PFSK-1 (cell line): ENCODE data around the gene SEPTIN1.

Experiments used
- FOXP2 ChIP-seq: optimal IDR thresholded peaks from 2 replicates; pipeline ENCODE3; 2011; ENCODE audit warnings: borderline replicate concordance, control low read depth, inconsistent platforms; ENCODE audit not compliant: insufficient read depth; ENCODE audit errors: extremely low read length, extremely low read depth
- POLR2AphosphoS5 ChIP-seq: IDR thresholded peaks from 2 replicates; pipeline ENCODE4 v1.6.1; 2012; ENCODE audit warnings: low read depth, mild to moderate bottlenecking, control low read depth, low read length, moderate library complexity
- REST ChIP-seq, 2 experiments: IDR thresholded peaks; 2 replicates each; pipeline versions ENCODE4 v1.6.1 to v1.8.0; 2011 to 2012; ENCODE audit warnings: low read depth in 2 of 2, low read length in 2 of 2, control low read depth in 1 of 2, inconsistent platforms in 1 of 2, mild to moderate bottlenecking in 1 of 2, moderate library complexity in 1 of 2; ENCODE audit not compliant: insufficient read depth in 1 of 2
- SIN3A ChIP-seq: IDR thresholded peaks from 2 replicates; pipeline ENCODE4 v1.6.1; 2012; ENCODE audit warnings: mild to moderate bottlenecking, low read length, moderate library complexity, borderline replicate concordance; ENCODE audit not compliant: insufficient read depth
- TAF1 ChIP-seq: IDR thresholded peaks from 2 replicates; pipeline ENCODE4 v1.6.1; 2012; ENCODE audit warnings: low read length, control low read depth, borderline replicate concordance; ENCODE audit not compliant: insufficient read depth

Gene SEPTIN1

GRCh38 chr16:30335598-30336474 lies 46.5 kb downstream of the SEPTIN1 start:
- TF ChIP-seq FOXP2 (no peak), TAF1 (no peak), REST (IDR thresholded peaks at IDR 0.05; ENCODE audit: insufficient read depth in 1 of 2, low read depth in 2 of 2, low read length in 2 of 2) (no peak), POLR2AphosphoS5 (no peak; the same call in 1 of the 2 replicates), SIN3A (no peak)

GRCh38 chr16:30335028-30335597 lies 47.2 kb downstream of the SEPTIN1 start:
- TF ChIP-seq POLR2AphosphoS5, result peak; percentile 49; the same call in 1 of the 2 replicates
